ENCODE results near the gene PRPF38A. TPM values are rescaled to one million over a fixed set of nuclear protein-coding genes. Genes with fewer than 3 reads are reported as not detected.

PRPF38A gene
- total RNA-seq, 1 donor from 2014 or later, result 17.8 TPM

GRCh38 chr1:52399629-52400028 is 4.8 kb upstream of the PRPF38A start:
- no peak for DNase-seq

GRCh38 chr1:52400131-52400530 is 4.3 kb upstream of the PRPF38A start:
- no peak for DNase-seq

GRCh38 chr1:52402860-52403240 is 1.6 kb upstream of the PRPF38A start:
- DNase-seq, result no peak

GRCh38 chr1:52403566-52404115 is 761 bp upstream of the PRPF38A start:
- DNase-seq, result peak; percentile 15

- no peak for DNase-seq
Measured at GRCh38 chr1:52404975-52405338, 555 bp downstream of the PRPF38A start.

GRCh38 chr1:52413410-52413989 is 9.1 kb downstream of the PRPF38A start:
- DNase-seq, result no peak

GRCh38 chr1:52414942-52415341 is 10.5 kb downstream of the PRPF38A start:
- no peak for DNase-seq

- DNase-seq, result no peak
Measured at GRCh38 chr1:52416811-52417210, 12.4 kb downstream of the PRPF38A start.

- no peak for DNase-seq
Measured at GRCh38 chr1:52420713-52421112, 16.3 kb downstream of the PRPF38A start.

- DNase-seq, result no peak
Measured at GRCh38 chr1:52423055-52423454, 18.7 kb downstream of the PRPF38A start.

- DNase-seq, result no peak
Measured at GRCh38 chr1:52423771-52424170, 19.4 kb downstream of the PRPF38A start.

- DNase-seq, result no peak
Measured at GRCh38 chr1:52424231-52424636, 19.8 kb downstream of the PRPF38A start.

- no peak for DNase-seq
Measured at GRCh38 chr1:52424813-52425212, 20.4 kb downstream of the PRPF38A start.

GRCh38 chr1:52426371-52426770 is 22.0 kb downstream of the PRPF38A start:
- DNase-seq, result no peak

GRCh38 chr1:52427152-52427551 is 22.8 kb downstream of the PRPF38A start:
- DNase-seq, result no peak

GRCh38 chr1:52432807-52433206 is 28.4 kb downstream of the PRPF38A start:
- DNase-seq, result no peak

- no peak for DNase-seq
Measured at GRCh38 chr1:52435211-52435610, 30.8 kb downstream of the PRPF38A start.

GRCh38 chr1:52435650-52436049 is 31.2 kb downstream of the PRPF38A start:
- no peak for DNase-seq

GRCh38 chr1:52436817-52437216 is 32.4 kb downstream of the PRPF38A start:
- DNase-seq, result no peak

- DNase-seq, result no peak
Measured at GRCh38 chr1:52439976-52440375, 35.6 kb downstream of the PRPF38A start.

GRCh38 chr1:52444463-52444862 is 40.1 kb downstream of the PRPF38A start:
- no peak for DNase-seq

- DNase-seq, result no peak
Measured at GRCh38 chr1:52454127-52454526, 49.7 kb downstream of the PRPF38A start.

GRCh38 chr1:52454779-52455178 is 50.4 kb downstream of the PRPF38A start:
- no peak for DNase-seq

GRCh38 chr1:52455686-52456085 is 51.3 kb downstream of the PRPF38A start:
- DNase-seq, result no peak

GRCh38 chr1:52460694-52461093 is 56.3 kb downstream of the PRPF38A start:
- DNase-seq, result no peak
